ENCODE results near the gene TREX2. TPM values are rescaled to one million over a fixed set of nuclear protein-coding genes. Genes with fewer than 3 reads are reported as not detected.

Gene TREX2
- total RNA-seq, 1 donor from 2014 or later: not detected

- no peaks in the 10 kb centered on the region for H3K36me3 ChIP-seq
- no peak for TF ChIP-seq CTCF (IDR thresholded peaks at IDR 0.05; ENCODE audit: borderline replicate concordance)
- H3K9me3 ChIP-seq (replicated peaks): no peaks in the 10 kb centered on the region
- DNase-seq: no peak
- peak overlapping the region; percentile 76 for H3K27ac ChIP-seq (replicated peaks)
- no peaks in the 10 kb centered on the region for H3K27me3 ChIP-seq (ENCODE audit: low read depth)
- intact Hi-C loops (cut with micrococcal nuclease): no loop called here
- H3K4me3 ChIP-seq: no peak overlapping the region
- H3K4me1 ChIP-seq: peaks cover 25% of the 10 kb centered on the region
These were observed 32.9 kb upstream of the TREX2 start for GRCh38 chrX:153478746-153479145.

GRCh38 chrX:153477901-153478300 is 32.0 kb upstream of the TREX2 start:
- peaks cover 25% of the 10 kb centered on the region for H3K4me1 ChIP-seq
- DNase-seq: no peak
- H3K9me3 ChIP-seq (replicated peaks): no peaks in the 10 kb centered on the region
- peak overlapping the region; percentile 76 for H3K27ac ChIP-seq (replicated peaks)
- intact Hi-C loops (cut with micrococcal nuclease): no loop called here
- TF ChIP-seq CTCF (IDR thresholded peaks at IDR 0.05; ENCODE audit: borderline replicate concordance): no peak
- no peaks in the 10 kb centered on the region for H3K27me3 ChIP-seq (ENCODE audit: low read depth)
- H3K4me3 ChIP-seq: no peak overlapping the region
- H3K36me3 ChIP-seq: no peaks in the 10 kb centered on the region

GRCh38 chrX:153477364-153477857 is 31.6 kb upstream of the TREX2 start:
- no peaks in the 10 kb centered on the region for H3K36me3 ChIP-seq
- no peaks in the 10 kb centered on the region for H3K9me3 ChIP-seq (replicated peaks)
- no peak for TF ChIP-seq CTCF (IDR thresholded peaks at IDR 0.05; ENCODE audit: borderline replicate concordance)
- H3K27ac ChIP-seq (replicated peaks): peak overlapping the region; percentile 76
- no peak overlapping the region for H3K4me3 ChIP-seq
- intact Hi-C loops (cut with micrococcal nuclease): no loop called here
- no peak for DNase-seq
- no peaks in the 10 kb centered on the region for H3K27me3 ChIP-seq (ENCODE audit: low read depth)
- H3K4me1 ChIP-seq: peaks cover 25% of the 10 kb centered on the region

- Histone ChIP-seq H3K9me3 (replicated peaks) (no peaks in the 10 kb centered on the region), H3K27ac (replicated peaks) (peak overlapping the region; percentile 76), H3K36me3 (no peaks in the 10 kb centered on the region), H3K4me1 (peaks cover 25% of the 10 kb centered on the region), H3K4me3 (no peak overlapping the region), H3K27me3 (ENCODE audit: low read depth) (no peaks in the 10 kb centered on the region)
- peak; percentile 59 for DNase-seq
- intact Hi-C loops (cut with micrococcal nuclease): no loop called here
- TF ChIP-seq CTCF (IDR thresholded peaks at IDR 0.05; ENCODE audit: borderline replicate concordance): no peak
These were observed 31.0 kb upstream of the TREX2 start for GRCh38 chrX:153476666-153477363.

- intact Hi-C loops (cut with micrococcal nuclease): no loop called here
- DNase-seq: no peak
- H3K4me3 ChIP-seq: no peak overlapping the region
- peak overlapping the region; percentile 76 for H3K27ac ChIP-seq (replicated peaks)
- no peaks in the 10 kb centered on the region for H3K9me3 ChIP-seq (replicated peaks)
- H3K36me3 ChIP-seq: no peaks in the 10 kb centered on the region
- H3K4me1 ChIP-seq: peaks cover 28% of the 10 kb centered on the region
- TF ChIP-seq CTCF (IDR thresholded peaks at IDR 0.05; ENCODE audit: borderline replicate concordance): no peak
- H3K27me3 ChIP-seq (ENCODE audit: low read depth): no peaks in the 10 kb centered on the region
These were observed 30.0 kb upstream of the TREX2 start for GRCh38 chrX:153475751-153476281.
